Prostate gland (tissue), 2 donors: ENCODE data around the gene BTG4.

Experiments used
- POLR2A ChIP-seq: fragments of 450-650 bp; IDR thresholded peaks from one replicate; pipeline ENCODE4 v1.6.1; 2016; ENCODE audit warnings: antibody characterized with exemption, mild to moderate bottlenecking
- POLR2AphosphoS5 ChIP-seq: sonication (generic); formaldehyde crosslinking; IDR thresholded peaks from one replicate; pipeline ENCODE4 v1.6.1; 2017; ENCODE audit warnings: antibody characterized with exemption
- TF ChIP-seq, protein P1 (sequence below), 4 experiments: fragments of 200-600 bp in 2 of 4; fragments of 450-650 bp in 2 of 4; sonication (generic) in 2 of 4; IDR thresholded peaks; 1 replicate in 3 of 4; 2 replicates in 1 of 4; pipeline ENCODE4 v1.5.1; 2016 to 2019; ENCODE audit warnings: antibody characterized with exemption in 4 of 4, mild to moderate bottlenecking in 2 of 4, moderate library complexity in 2 of 4

DNA sequence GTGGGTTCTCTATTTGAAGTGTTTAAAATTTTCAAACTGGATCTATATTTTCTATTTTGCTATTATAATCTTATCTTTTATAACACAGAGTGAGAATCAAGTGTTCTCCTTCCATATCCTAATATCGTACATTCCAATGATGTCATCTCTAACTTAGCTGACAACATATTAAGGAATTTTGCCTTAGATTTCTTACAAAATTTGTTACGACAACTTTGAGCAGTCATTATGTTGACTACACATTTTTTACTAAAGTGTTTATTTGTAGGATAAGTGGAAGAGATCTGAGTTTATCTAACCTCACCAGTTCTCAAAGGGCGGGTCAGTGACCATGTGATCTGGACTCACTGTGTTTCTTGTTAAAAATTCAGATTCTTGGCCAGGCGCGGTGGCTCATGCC lies 12.7 kb downstream of the BTG4 start:
- TF ChIP-seq POLR2AphosphoS5 (no peak), POLR2A (no peak)
- TF ChIP-seq, protein P1, sequence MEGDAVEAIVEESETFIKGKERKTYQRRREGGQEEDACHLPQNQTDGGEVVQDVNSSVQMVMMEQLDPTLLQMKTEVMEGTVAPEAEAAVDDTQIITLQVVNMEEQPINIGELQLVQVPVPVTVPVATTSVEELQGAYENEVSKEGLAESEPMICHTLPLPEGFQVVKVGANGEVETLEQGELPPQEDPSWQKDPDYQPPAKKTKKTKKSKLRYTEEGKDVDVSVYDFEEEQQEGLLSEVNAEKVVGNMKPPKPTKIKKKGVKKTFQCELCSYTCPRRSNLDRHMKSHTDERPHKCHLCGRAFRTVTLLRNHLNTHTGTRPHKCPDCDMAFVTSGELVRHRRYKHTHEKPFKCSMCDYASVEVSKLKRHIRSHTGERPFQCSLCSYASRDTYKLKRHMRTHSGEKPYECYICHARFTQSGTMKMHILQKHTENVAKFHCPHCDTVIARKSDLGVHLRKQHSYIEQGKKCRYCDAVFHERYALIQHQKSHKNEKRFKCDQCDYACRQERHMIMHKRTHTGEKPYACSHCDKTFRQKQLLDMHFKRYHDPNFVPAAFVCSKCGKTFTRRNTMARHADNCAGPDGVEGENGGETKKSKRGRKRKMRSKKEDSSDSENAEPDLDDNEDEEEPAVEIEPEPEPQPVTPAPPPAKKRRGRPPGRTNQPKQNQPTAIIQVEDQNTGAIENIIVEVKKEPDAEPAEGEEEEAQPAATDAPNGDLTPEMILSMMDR (IDR thresholded peaks at IDR 0.05): no peak
